ENCODE data around the gene CEMIP. TPM values are rescaled to one million over a fixed set of nuclear protein-coding genes. Genes with fewer than 3 reads are reported as not detected.

Gene CEMIP
- total RNA-seq, 1 donor = 131 TPM

DNA sequence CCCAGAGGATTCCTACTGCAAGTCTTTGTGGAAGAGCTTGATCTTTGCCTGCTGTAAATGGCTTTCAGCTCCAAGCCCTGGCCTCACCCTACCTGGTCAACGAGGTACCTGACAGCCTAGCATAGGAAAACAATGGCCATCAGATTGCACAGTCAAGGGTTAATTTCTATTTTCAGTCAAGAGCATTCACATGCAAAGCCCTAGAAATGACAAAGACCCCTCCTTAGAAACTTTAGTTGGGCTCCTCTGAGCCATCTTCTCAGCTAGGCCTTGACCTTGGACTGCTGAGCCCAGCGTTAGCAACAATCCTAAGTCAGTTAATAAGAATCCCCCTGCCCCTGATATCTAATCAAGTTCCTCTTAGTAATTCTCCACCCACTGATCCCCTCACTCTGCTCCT, 192.0 kb downstream of the CEMIP start:
- TF ChIP-seq, protein P1, sequence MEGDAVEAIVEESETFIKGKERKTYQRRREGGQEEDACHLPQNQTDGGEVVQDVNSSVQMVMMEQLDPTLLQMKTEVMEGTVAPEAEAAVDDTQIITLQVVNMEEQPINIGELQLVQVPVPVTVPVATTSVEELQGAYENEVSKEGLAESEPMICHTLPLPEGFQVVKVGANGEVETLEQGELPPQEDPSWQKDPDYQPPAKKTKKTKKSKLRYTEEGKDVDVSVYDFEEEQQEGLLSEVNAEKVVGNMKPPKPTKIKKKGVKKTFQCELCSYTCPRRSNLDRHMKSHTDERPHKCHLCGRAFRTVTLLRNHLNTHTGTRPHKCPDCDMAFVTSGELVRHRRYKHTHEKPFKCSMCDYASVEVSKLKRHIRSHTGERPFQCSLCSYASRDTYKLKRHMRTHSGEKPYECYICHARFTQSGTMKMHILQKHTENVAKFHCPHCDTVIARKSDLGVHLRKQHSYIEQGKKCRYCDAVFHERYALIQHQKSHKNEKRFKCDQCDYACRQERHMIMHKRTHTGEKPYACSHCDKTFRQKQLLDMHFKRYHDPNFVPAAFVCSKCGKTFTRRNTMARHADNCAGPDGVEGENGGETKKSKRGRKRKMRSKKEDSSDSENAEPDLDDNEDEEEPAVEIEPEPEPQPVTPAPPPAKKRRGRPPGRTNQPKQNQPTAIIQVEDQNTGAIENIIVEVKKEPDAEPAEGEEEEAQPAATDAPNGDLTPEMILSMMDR (IDR thresholded peaks at IDR 0.05; ENCODE audit: insufficient read depth, low read depth, low read length) = no peak

DNA sequence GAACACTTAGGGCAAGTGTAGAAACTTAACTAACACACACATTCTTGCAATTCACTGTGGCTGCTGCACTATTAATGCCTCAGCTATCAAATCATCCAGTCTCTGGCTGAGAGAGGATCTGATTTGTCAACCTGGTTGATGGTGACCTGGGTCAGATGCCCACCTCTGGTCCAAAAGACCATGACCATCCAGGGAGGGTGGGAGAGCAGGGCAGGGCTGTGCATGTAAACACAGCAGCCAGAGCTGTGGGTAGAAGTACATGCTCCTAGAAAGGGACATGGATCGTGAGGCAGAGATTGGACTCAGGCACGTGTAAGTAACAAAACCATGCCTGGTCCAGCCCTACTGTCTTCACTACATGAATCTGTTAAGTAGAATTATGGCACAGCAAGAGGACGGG, 193.1 kb downstream of the CEMIP start:
- no peak for DNase-seq (ENCODE audit: low read depth)
- TF ChIP-seq, protein P1 (IDR thresholded peaks at IDR 0.05; ENCODE audit: insufficient read depth, low read depth, low read length) = no peak
- no peak overlapping the region for H3K4me3 ChIP-seq (ENCODE audit: low read depth, low read length)

More for the DNA sequence above, 192.0 kb downstream of the CEMIP start:
- H3K4me3 ChIP-seq (ENCODE audit: low read depth, low read length) = no peak overlapping the region
- DNase-seq (ENCODE audit: low read depth) = no peak

DNA sequence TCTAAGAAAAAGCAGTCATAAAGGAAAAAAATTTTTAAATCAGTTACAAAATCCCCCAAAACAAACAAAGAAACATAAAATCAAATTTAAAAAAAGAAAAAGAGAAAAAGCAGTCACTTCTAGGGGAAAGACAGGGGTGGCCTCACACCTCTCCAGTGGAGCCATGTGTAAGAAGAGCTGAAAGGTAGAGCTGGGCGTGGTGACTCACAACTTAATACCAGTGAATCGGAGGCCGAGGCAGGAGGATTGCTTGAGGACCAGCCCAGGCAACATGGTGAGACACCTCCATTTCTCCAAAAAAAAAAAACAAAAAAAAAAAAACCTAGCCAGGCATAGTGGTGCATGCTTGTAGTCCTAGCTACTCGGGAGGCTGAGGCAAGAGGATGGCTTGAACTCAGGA, 195.7 kb downstream of the CEMIP start:
- TF ChIP-seq, protein P1 (IDR thresholded peaks at IDR 0.05; ENCODE audit: insufficient read depth, low read depth, low read length) = no peak
- H3K4me3 ChIP-seq (ENCODE audit: low read depth, low read length) = no peak overlapping the region
- DNase-seq (ENCODE audit: low read depth) = no peak

DNA sequence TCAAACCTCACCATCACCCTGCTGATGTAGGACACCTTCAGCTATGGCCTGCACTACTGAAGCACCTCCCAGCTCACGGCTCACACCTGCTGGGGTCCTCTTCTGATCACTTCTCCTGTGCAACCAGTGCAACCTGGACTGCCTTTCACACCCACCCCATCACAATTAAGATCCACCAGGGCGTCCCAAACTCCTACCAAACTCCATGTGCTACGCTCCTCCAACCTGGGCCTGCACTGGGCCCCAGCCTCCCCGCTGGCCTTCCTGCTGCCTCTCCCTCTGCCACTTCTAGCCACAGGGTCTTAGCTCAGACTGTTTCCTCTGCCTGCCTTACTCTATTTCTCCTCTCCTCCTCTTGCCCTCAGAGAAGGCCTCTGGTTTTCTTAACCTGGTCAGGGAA, 197.7 kb downstream of the CEMIP start:
- H3K4me3 ChIP-seq (ENCODE audit: low read depth, low read length) = no peak overlapping the region
- DNase-seq (ENCODE audit: low read depth) = no peak
- TF ChIP-seq, protein P1 (IDR thresholded peaks at IDR 0.05; ENCODE audit: insufficient read depth, low read depth, low read length) = no peak

DNA sequence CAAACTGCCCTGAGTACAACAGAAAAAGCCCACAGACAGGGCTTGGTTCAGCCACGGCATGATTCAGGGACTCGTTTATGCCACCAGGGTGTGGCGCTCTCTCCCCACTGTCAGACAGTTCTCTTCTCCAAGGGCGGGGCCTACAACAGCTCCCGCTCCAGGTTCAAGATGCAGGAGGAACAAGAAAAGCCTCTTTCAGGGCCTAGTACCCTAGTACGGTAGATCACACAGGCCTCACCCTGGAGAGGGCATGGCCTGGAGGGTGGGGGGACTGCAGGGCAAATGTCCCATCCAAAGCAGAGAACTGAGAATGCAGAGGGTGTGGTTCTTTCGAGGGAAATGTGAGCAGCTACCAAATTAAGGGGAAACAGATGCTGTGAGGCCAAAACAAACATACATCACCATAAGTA, 198.5 kb downstream of the CEMIP start:
- no peak overlapping the region for H3K4me3 ChIP-seq (ENCODE audit: low read depth, low read length)
- TF ChIP-seq, protein P1 (IDR thresholded peaks at IDR 0.05; ENCODE audit: insufficient read depth, low read depth, low read length) = peak; percentile 74
- DNase-seq (ENCODE audit: low read depth) = peak; percentile 64

DNA sequence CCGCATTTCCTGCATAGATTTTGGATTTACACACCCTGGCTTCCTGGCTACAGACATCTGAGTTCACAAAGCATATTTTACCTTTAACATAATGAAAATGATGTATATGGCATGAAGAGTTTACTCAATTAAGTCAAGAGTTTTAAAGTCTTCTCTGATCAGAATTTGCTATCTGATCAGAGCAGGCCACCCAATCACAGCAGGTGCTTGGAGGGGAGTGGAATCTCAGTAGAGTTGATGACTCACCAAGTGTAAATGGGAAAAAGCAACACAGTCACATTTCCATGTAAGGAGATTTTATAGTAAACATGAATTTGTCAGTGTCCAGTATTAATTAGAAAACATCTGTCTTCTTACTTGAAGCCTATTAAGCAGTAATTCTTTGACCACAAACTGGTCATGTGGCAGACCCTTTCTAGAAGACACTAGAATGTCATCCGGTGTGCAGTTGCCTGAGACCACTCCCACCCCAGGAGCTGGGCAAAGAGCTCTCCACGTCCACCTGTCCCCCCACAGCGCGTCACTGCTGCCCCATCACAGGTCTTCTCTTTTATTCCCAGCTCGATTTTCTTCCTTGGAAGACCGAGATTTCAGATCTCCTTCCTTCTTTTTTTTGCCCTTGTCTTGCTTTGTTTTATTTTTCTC, 199.6 kb downstream of the CEMIP start:
- H3K4me3 ChIP-seq (ENCODE audit: low read depth, low read length) = no peak overlapping the region
- peak; percentile 58 for DNase-seq (ENCODE audit: low read depth)
- TF ChIP-seq, protein P1 (IDR thresholded peaks at IDR 0.05; ENCODE audit: insufficient read depth, low read depth, low read length) = no peak
